GM12878 (cell line): ENCODE results near the gene NEK8. TPM values are rescaled to one million over a fixed set of nuclear protein-coding genes. Genes with fewer than 3 reads are reported as not detected.

Experiments used
- ATF3 ChIP-seq: IDR thresholded peaks from 2 replicates; pipeline ENCODE4 v1.6.1; 2011; ENCODE audit warnings: low read depth, mild to moderate bottlenecking, low read length, moderate library complexity, borderline replicate concordance; ENCODE audit errors: extremely low read depth
- CBX5 ChIP-seq: sonication (generic); IDR thresholded peaks from 2 replicates; pipeline ENCODE4 v1.6.1; 2016; ENCODE audit warnings: low read depth, moderate library complexity, mild to moderate bottlenecking, inconsistent platforms
- CHD2 ChIP-seq: IDR thresholded peaks from 2 replicates; pipeline ENCODE4 v1.6.1; 2011; ENCODE audit warnings: low read depth, low read length, improper control_type of control experiment, borderline replicate concordance
- CREB1 ChIP-seq: IDR thresholded peaks from 2 replicates; pipeline ENCODE4 v1.6.1; 2012; ENCODE audit warnings: low read depth, mild to moderate bottlenecking, inconsistent platforms
- E4F1 ChIP-seq: fragments of 450-650 bp; IDR thresholded peaks from 2 replicates; pipeline ENCODE4 v1.6.1; 2018; ENCODE audit warnings: borderline replicate concordance, mild to moderate bottlenecking; ENCODE audit not compliant: partially characterized antibody
- EP300 ChIP-seq, 2 experiments: fragments of 150-350 bp in 1 of 2; IDR thresholded peaks; 2 replicates each; pipeline ENCODE4 v1.6.1; 2011 to 2012; ENCODE audit warnings: low read depth in 2 of 2, low read length in 2 of 2, borderline replicate concordance in 1 of 2, improper control_type of control experiment in 1 of 2, inconsistent platforms in 1 of 2; ENCODE audit not compliant: control insufficient read depth in 1 of 2
- HCFC1 ChIP-seq: fragments of 150-350 bp; IDR thresholded peaks from 2 replicates; pipeline ENCODE4 v1.6.1; 2014; ENCODE audit warnings: low read length
- IKZF1 ChIP-seq: fragments of 450-650 bp; conservative IDR thresholded peaks from 2 replicates; pipeline ENCODE4 v1.6.1; 2017; ENCODE audit warnings: antibody characterized with exemption, mild to moderate bottlenecking
- MLLT1 ChIP-seq: fragments of 450-650 bp; IDR thresholded peaks from 2 replicates; pipeline ENCODE4 v1.6.1; 2016; ENCODE audit warnings: mild to moderate bottlenecking
- NFYB ChIP-seq: IDR thresholded peaks from 2 replicates; pipeline ENCODE4 v1.6.1; 2011; ENCODE audit warnings: low read depth, mild to moderate bottlenecking, low read length, improper control_type of control experiment, moderate library complexity; ENCODE audit not compliant: insufficient read depth
- NKRF ChIP-seq: fragments of 450-650 bp; conservative IDR thresholded peaks from 2 replicates; pipeline ENCODE4 v1.6.1; 2017; ENCODE audit warnings: mild to moderate bottlenecking, moderate library complexity
- PKNOX1 ChIP-seq: fragments of 450-650 bp; IDR thresholded peaks from 2 replicates; pipeline ENCODE4 v1.6.1; 2016; ENCODE audit warnings: mild to moderate bottlenecking
- PML ChIP-seq: IDR thresholded peaks from 2 replicates; pipeline ENCODE4 v1.6.1; 2012; ENCODE audit warnings: low read length, inconsistent platforms
- POLR2AphosphoS2 ChIP-seq: IDR thresholded peaks from 2 replicates; pipeline ENCODE4 v1.6.1; 2011; ENCODE audit warnings: low read depth, mild to moderate bottlenecking, low read length, improper control_type of control experiment, moderate library complexity
- RAD21 ChIP-seq: IDR thresholded peaks from 2 replicates; pipeline ENCODE4 v1.6.1; 2011; ENCODE audit warnings: mild to moderate bottlenecking, low read depth, low read length, moderate library complexity; ENCODE audit not compliant: insufficient read depth
- RB1 ChIP-seq: fragments of 450-650 bp; formaldehyde crosslinking; IDR thresholded peaks from 2 replicates; pipeline ENCODE4 v1.6.1; 2017; ENCODE audit warnings: mild to moderate bottlenecking, borderline replicate concordance
- SMARCA5 ChIP-seq: fragments of 450-650 bp; IDR thresholded peaks from 2 replicates; pipeline ENCODE4 v1.6.1; 2017; ENCODE audit warnings: mild to moderate bottlenecking
- TCF7 ChIP-seq: IDR thresholded peaks from 2 replicates; pipeline ENCODE4 v1.6.1; 2014; ENCODE audit warnings: antibody characterized with exemption, borderline replicate concordance
- YY1 ChIP-seq: IDR thresholded peaks from 2 replicates; pipeline ENCODE4 v1.6.1; 2011; ENCODE audit warnings: low read depth, mild to moderate bottlenecking, low read length
- ZNF207 ChIP-seq: fragments of 450-650 bp; IDR thresholded peaks from 2 replicates; pipeline ENCODE4 v1.6.1; 2014; ENCODE audit warnings: antibody characterized with exemption, mild to moderate bottlenecking, borderline replicate concordance
- ZNF384 ChIP-seq: IDR thresholded peaks from 2 replicates; pipeline ENCODE4 v1.6.1; 2012; ENCODE audit warnings: low read depth, mild to moderate bottlenecking, low read length, improper control_type of control experiment, borderline replicate concordance
- polyA plus RNA-seq, 11 experiments: library from polyadenylated mRNA; depleted of rRNA in 4 of 11; unstranded in 6 of 11; stranded (reverse) in 5 of 11; fragments of >200 nt; fragmentation: Nextera tagmentation in 4 of 11; fragmentation: Illumina TruSeq in 1 of 11; extraction: Ambion mirVana in 4 of 11; extraction: Trizol in 1 of 11; gene quantifications; 1 replicate in 1 of 11; 2 replicates in 10 of 11; pipeline versions ENCODE4 v1.2.1 to v1.2.3, GENCODE V29; 2011 to 2016; ENCODE audit warnings: inconsistent platforms in 2 of 11, missing spikeins in 2 of 11, low read depth in 1 of 11
- total RNA-seq, 4 experiments: library from RNA; depleted of rRNA in 3 of 4; stranded (reverse); fragments of >200 nt in 3 of 4; fragmentation: Illumina TruSeq in 1 of 4; extraction: Trizol in 1 of 4; gene quantifications; 2 replicates each; pipeline versions ENCODE4 v1.2.1 to v1.2.3, GENCODE V29; 2013 to 2021

The NEK8 gene
- total and polyA plus RNA-seq, 10 of the 15 experiments (the other 5 are each of a cell fraction or from before 2014, with no cell fraction given) = 2.3 to 14.3 (median 9.4) TPM

DNA sequence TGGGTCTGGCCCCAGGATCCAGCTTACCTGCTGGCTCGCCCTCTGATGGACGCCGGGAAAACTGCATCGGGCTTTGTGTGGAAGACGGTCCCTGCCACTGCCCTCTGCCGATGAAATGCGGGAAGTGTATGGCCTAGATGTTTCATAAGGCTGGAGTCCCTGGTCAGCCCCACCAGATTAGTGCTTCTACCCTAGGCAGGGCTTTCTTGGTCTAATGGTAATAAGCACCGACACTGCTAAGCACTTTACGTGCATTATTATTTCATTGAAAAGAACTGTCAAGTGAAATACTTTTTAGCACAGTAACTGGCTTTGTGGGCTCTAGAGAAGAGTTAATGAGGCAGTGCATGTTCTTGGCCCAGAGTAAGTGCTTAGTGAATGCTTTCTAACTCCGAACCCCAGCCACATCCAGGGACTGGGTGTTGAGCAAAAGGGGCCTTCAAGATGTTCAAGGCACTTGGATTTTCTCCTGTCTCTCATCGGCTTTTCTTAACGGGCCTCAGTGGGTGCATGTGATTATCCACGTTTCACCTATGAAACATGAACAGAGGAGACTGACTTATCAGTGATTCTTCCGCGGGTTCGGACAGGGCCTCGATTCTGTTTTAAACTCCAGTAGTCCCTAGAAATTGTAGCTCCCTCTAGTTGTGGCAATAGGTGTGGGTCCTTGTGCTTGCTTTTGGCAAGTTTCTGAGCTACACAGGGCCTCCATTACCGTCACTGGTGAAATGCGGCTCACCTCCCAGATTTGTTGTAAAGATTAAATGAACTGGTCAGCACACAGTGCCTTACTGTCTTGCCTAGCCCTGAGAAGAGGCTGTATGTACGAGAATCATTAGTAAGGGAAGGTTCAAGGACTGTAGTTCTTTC is 21.8 kb downstream of the NEK8 start (continued):
- TF ChIP-seq MLLT1 (no peak), POLR2AphosphoS2 (peak; percentile 59; the same call in 1 of the 2 replicates), PML (peak; percentile 22; the same call in 1 of the 2 replicates), ZNF384 (peak; percentile 8; the same call in 1 of the 2 replicates), RAD21 (peak; percentile 76), EP300 (IDR thresholded peaks at IDR 0.05; ENCODE audit: borderline replicate concordance in 1 of 2, control insufficient read depth in 1 of 2, low read depth in 2 of 2, low read length in 2 of 2) (no peak), TCF7 (no peak), PKNOX1 (peak; percentile 49; the same call in 1 of the 2 replicates), ZNF207 (peak; percentile 82), HCFC1 (peak; percentile 30; the same call in 1 of the 2 replicates), CHD2 (0 out of 2 replicates have a peak, but pooled peaks have one; percentile 33), IKZF1 (peak; percentile 41; the same call in 1 of the 2 replicates), RB1 (peak; percentile 48; the same call in 1 of the 2 replicates), YY1 (peak; percentile 87), CREB1 (0 out of 2 replicates have a peak, but pooled peaks have one; percentile 11), ATF3 (peak; percentile 49; the same call in 1 of the 2 replicates), NKRF (0 out of 2 replicates have a peak, but pooled peaks have one; percentile 22), SMARCA5 (peak; percentile 97; the same call in 1 of the 2 replicates), CBX5 (0 out of 2 replicates have a peak, but pooled peaks have one; percentile 39), E4F1 (no peak), NFYB (no peak)
